ENCODE data around the gene SPDEF.

SPDEF gene

DNA sequence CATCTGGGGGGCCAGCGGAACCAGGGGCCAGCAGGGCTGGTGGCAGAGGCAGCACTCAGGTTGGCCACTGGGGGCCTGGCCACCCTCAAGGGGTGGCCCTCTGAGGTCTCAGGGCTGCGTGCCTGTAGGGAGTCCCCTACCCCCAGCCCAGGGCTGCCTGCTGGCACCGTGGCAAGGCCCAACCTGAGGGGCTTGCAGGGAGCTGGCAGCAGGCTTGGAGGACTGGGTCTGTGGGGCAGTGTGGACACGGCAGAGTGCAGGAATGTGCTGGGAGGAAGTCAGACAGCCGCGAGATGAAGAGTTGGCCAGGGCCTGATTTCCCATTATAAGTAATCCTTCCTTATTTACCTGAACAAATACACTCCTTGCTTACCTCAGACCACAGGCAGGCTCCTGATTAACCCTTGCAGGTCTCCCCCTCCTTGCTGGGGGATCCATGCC is at the start of gene SPDEF:
SPDEF (minus strand) TSS at position 299 of the 441 bp plus-strand sequence. CDS start 11,874 bp downstream, outside the sequence.
- no peak for DNase-seq

DNA sequence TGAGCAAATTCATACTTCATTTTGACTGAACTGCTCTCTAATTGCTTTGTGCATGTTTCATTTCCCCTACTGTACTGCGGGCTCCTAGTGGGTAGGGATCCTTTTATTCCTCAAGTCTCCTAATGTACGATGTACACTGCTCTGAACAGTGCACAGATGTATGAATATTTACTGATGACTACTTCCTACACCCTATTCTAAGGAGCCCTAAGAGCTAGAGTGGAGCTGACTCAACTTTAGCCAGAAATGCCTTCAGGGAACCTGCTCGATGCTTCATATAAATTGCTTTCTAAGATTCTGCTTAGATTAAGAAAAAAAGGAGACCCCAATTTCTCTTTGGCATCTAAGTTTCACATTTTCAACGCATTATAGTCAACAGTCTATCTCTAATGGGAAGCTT is 47.6 kb upstream of the SPDEF start:
- DNase-seq = no peak

DNA sequence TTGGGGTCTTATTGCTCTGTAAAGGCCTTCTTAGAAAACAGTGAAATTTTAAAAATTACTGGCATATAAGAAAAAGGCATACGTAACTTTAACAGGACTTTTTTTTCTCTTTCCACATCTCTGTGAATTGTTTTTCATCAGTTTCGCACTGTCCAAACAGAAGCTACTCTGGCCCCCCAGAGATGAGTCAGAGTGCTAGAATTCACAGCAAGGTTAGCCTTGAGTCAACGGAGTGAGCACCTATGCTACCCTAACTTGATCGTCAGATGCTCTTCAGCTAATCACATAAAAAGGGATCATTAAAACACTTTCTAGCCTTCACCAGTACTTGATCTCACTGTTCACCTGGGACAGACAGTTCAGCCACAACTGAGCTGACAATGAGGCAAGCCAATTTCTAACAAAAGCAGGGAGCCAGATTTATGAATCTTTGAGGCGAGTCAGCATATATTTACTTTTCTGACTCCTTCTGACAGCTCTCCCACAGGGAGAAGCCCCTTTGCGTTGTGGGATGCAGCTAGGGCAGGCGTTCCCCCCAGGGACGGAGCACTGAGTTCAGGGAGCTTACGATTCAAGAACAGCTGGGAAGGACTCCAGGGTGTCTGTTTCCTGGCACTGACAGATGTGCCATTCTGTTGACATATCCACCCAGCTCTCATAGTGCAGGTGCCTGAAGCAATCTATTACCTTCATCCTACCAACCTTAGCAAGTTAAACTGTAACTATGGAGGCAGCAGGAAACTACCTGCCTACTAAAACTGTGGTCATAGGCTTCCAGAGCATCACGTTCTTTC is 46.4 kb upstream of the SPDEF start:
- DNase-seq = no peak

DNA sequence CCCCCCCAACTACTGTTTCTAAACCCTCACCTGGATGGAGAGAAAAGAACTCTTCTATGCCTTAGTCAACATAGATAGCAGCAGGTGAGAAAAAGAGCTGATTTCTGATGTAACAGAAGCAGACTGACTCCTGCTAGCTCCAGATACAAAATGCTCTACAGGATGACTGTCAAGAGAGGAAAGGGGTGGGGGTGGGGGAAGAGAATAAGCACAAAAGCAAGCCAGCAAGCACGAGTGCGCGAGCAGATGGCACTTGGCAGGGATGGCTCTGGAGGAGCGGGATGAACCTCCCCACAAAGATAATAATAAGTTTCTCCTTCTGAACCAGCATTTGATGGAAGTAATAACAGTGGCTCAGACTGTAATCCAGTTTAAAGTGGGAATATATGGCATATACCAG is 45.6 kb upstream of the SPDEF start:
- no peak for DNase-seq

DNA sequence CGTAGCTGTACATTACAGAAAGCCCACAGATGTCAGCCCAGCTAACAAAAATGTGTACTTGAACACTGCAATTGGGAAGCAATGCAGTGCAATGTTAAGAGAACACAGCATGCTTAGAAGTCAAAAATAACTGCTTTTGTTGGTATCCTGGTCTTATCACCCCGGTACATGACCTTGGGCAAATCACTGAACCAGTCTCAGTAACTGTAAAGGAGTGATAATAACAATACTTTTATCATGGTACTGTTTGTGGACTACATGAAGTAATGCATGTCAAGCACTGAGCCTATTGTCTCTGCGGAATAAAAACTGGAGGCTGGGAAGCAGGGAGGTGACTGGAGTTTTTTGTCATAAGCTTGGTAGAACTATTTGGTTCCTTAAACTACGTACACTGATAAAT is 44.7 kb upstream of the SPDEF start:
- no peak for DNase-seq

DNA sequence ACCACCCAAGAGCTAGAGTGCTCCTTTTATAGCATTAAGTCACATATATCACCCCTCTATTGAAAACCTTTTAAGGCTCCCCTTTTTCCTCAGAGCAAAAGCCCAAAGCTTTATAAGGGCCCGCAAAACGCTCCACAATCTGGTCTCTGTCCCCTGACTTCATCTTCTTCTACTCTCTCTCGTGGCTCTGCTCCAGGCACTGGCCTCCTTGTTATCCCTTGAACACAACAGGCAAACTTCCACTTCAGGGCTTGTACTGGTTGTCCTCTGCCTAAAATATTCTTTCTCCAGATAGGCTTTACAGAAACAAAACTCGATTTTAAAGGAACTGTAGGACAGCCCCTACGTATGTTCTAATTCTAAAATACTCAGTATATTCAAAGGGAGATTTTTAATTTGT is 44.0 kb upstream of the SPDEF start:
- no peak for DNase-seq

DNA sequence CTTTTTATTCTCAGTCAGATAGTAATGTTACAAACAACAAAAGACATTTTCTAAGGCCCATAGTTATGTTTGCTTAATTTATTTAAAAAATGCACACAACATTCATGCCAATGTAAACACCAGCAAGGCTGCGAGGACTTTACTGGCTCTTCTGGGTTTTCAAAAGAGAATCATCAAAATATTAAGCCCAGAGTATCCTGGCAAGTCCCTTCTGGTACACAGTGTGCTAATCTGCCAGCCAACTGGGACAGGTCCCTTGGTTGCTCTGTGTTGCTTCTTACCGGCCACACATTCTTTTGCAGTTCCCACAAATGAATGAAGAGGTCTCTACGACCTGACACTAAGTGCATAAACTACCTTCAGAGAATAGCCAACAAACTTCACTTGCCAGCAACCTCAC is 42.6 kb upstream of the SPDEF start:
- DNase-seq = no peak

DNA sequence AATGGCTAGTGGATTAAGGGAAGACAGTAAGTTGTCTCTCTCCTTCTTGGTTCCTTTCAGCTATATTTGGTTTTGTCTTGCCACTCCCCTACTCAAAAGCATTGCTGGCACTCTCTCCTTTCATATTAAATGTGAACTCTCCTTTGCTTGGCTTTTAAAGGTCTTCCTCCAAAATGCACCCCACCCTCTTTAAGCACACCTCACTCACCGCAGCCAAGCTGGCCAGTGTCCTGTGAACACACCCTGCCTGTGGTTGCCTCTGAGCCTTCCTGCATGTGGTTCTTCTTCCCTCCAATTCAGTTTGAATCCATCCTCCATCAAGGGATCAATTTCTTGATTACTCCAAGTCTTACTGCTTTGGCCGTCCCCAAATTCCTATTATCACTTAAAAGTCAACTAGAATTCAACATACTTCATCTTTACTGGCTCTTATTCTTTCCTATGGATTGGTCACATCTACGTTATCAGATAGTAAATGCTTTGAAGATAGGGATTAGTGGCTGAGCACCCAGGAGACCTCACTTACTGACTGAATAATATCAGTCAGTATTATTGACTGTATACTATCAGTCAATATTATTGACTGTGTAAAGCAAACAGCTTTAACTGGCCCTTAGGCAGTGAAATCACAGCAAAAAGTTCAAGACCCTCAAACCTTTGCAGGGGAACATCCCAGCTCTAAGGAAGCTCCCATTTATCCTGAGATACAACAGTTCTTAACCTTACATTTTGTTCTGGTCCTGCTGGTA is 41.6 kb upstream of the SPDEF start:
- DNase-seq = no peak

DNA sequence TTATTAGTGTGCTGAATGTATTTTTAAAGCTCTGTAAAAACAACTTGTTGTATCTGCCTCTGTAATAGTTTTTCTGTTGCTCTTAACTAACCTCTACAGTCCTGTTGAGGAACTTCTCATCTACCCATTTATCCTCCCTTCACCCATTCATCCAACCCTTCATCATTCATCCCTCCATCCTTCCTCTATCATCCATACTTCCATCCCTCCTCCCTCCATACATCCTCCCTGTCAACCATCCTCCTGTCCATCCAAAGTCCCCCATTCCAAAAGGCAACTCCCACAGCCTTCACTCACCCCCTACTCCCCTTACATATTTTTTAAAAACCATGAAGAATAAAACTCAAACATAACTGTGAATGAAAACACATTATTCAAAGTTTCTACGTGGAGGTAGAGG is 40.7 kb upstream of the SPDEF start:
- DNase-seq = no peak

DNA sequence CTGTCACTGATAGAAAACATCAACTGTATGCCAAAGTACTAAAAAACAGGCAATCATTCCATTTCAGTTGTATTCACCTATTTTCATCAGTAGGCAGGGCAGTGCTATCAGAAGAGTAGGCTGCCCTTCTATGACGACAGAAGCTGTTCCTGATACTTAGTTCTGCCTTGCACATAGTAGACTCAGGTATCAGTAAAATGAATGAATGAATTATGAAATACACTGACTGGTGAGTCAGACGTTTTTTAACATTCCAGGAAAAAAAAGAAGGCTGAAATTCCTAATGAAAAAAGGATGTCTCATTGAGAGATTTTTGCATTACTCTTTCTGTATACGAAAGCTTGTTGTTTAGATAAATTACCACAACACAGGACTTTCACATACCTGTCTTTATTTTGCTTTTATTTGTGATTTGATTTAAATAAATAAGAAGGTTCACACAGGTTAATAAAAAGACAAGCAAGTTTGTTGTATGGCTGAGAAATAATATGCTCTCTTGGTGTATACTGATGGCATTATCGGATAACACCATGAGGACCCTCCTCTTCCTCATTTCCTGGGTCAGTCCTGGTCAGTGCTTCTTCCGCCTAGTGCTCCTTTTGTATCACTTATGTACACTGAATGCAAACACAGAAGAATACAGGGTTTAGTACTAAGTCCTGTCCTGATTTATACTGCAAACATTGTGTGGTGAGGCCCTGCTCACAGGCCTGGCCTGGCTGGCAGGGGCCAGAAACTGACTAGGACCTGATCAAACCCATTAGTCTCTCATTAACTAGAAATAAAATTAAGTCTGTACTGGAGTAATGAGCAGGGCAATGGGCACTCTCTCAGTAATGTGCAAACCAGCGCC is 39.4 kb upstream of the SPDEF start:
- DNase-seq = no peak

DNA sequence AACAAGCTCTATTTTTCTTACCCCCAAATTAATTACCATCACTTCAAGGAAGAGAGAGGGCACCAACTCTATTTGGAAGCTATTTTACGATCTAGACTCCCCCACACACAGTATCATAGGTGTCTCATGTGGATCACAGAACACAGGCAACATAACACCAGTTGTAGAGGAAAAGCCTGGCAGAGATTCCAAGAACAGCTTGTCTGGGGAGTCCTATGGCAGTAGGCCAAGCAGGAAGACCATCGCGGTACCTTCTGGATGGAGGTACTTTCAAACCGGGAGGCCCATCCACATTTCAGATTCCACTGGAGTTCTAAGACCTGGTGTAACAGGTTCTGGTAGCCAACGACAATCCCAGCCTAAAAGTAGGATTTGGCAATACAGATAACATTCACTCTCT is 37.6 kb upstream of the SPDEF start:
- DNase-seq = no peak

DNA sequence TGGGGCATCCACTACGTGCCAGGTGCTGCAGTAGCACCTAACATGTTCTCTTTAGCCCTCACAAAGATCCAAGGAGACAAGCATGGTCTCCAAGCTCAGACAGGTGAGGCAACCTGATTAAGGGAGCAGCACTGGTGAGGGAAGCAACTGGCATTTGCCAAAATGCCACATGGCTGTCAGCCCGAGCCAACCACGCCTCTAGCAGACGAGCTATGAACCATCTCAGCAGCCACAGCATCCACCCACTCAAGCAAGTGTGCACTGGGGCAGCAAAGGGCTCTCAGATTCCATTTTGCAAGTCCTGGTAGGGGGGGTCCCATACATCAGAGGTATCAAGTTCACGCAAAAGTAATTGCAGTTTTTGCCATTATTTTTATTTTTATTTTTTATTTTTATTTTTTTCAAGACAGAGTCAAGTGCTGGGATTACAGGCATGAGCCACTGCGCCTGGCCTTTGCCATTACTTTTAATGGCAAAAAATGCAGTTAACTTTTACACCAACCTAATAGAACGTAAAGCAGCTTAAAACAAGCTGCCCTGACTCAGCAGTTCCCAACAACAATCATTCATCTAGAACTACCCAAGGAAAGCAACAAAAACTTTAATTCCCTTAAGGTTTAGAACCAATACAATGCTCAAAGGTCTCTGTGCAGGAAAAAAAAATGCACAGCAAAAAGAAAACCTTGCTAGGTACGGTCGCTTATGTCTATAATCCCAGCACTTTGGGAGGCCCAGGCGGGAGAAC is 36.3 kb upstream of the SPDEF start:
- DNase-seq = no peak

DNA sequence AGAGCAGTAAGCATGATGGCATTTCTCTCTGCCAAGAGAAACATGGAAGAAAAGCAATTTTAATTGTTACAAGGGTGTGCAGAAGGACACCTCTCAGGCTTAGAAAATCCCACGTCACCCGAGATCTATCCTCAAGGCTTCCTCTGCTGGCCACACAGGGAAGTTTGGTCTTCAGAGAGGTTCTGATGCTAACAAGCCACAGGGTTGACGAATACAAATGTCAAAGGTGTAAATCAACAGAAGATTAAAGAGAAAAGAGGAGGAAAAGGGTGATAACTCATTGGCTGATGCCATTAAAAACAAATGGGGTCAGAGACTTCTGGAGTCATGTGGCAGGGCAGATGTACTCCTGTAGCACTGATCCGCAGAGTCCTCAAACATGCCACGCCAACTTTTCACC is 33.6 kb upstream of the SPDEF start:
- DNase-seq = no peak

DNA sequence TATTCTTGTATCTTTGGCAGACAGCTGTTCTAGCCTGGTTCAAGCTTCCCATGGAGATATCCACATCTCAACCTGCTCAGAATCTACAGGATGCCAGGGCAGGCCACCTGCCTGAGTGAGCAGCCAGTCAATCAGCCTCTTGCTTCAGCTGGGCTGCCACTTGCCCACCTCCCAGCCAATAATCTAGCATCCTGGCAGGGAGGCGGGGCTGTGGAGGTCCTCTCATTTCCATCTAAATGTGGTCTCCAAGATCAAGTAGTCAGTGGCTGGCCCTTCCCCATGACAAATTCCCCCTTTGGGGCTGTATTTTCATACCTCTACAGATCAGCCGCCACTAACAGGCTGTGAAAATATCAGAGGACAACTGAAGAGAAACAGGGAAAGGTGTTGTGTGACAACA is 33.0 kb upstream of the SPDEF start:
- DNase-seq = no peak

DNA sequence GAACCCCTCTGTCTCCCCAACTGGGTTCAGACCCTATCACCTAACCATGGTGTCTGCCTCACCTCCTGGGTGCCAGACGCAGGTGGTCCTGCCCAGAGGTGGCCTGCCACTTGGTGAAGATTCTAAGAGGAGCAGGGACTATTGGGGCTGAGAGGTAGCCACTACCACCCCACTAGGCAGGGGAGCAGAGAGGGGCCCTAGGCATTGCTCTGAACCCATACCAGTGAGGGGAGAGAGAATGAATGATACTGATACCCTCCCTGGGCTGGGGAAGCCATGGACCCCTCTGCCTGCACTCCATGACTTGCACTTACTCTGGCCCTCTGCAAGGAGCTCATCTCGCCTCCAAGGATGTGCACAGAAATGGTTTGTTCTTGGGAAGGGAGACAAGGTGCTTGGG is 31.7 kb upstream of the SPDEF start:
- no peak for DNase-seq

DNA sequence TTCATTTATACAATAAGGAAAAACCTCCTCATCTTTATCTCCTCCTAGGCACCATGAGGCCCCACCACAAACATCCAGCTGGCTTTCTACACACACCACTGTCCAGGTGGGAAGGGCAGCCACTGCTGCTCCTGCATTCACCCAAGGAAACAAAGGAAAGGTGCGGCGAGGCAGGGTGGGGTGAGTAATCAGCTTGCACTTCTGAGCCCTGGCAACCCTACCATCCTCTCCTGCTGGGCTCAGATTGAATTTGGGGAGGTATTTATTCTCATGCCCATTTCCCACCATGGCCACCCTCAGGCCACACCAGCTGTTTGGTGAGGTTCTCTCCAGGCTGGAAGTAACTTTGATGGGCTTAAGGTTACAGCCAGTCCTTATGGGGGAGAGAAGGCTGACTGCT is 31.2 kb upstream of the SPDEF start:
- no peak for DNase-seq

DNA sequence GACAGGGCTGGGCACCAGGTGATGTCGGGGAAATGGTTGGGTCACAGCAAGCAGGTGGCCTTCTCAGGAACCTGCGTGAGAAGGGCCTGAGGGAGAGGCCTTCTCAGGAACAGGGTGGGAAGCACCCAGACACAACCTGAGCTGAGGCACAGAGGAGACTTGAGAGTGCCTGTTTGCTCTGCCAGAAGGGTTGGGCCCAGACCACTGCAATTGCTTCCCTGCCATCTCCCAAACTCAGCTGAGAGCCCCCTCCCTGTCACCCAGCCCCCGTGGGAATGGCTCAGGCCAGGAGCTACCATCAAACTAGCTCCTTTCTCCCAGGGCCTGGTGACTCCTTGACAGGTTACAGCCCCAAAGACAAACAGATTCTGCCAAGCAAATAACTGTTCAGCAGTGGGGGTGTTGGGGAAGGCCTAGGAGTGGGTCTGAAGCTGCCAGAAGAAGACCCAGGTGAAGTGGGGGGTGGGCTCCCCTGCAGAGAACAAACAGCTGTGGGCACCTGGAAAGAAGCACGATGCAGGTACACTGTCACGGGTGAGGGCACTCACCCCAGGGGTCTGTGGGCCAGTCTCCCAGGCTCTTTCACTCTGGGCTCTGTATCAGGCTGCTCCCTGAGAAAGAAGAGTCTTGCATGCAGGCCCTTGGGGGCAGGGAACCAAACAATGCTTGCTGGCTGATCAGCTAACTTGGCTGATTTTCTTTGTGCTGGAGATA is 30.4 kb upstream of the SPDEF start:
- DNase-seq = no peak

DNA sequence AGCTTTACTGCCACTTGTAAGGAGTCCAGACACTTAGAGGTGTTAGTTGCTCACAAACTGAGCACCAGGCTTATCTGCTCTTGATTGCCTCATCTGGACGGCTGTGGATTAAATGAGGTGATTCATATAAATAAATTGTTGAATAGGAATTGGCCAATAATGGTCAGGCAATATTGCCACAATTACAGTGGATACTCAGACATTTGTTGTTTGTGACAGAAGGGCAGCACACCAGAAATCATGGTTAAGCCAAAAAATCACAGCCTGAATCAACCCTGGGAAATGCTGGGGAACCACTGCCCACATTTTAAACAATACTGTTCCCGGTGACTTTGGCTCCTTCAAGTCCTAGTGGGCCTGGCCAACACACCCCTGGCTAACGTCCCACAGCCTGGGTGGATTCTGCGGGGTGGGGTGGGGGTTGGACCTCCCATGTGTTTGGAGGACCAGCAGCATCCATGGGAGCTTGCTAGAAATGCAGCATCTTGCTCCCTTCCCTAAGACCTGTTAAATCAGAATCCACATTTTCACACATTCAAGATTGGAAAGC is 29.5 kb upstream of the SPDEF start:
- no peak for DNase-seq

DNA sequence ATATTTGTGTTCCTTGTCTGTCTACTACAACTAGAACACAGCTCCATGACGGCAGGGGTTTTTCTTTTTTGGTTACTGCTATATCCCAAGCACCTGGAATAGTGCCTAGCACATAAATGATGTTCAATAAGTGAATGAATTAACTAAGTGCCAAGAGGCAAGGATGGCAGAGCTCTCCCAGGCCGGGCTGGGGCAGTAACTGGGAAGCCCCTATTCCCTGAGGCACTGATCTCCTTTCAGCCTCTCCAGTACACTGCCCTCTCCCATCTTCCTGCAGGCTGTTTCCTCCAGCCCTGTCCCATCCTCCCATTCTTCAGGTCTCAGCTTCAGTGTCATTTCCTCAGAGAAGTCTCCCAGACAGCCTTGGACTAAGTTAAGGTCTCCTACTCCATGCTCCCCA is 29.0 kb upstream of the SPDEF start:
- DNase-seq = no peak

DNA sequence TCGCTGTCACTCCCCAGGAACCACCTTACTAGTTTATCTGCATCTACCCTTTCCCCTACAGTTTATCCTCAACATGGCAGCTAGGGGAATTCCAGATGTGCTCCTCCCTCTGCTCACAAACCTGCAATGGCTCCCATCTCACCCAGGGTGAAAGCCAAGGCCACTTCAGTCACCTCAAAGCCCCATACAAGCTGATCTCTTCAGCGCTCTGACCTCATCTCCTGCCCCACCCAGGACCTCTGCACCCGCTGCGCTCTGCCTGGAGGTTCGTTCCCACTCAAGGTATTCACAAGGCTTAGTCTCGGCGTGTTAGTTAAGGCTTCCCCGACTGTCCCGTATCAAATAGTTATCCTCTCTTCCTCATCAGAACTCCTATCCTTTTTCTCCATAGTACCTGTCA is 28.6 kb upstream of the SPDEF start:
- no peak for DNase-seq

DNA sequence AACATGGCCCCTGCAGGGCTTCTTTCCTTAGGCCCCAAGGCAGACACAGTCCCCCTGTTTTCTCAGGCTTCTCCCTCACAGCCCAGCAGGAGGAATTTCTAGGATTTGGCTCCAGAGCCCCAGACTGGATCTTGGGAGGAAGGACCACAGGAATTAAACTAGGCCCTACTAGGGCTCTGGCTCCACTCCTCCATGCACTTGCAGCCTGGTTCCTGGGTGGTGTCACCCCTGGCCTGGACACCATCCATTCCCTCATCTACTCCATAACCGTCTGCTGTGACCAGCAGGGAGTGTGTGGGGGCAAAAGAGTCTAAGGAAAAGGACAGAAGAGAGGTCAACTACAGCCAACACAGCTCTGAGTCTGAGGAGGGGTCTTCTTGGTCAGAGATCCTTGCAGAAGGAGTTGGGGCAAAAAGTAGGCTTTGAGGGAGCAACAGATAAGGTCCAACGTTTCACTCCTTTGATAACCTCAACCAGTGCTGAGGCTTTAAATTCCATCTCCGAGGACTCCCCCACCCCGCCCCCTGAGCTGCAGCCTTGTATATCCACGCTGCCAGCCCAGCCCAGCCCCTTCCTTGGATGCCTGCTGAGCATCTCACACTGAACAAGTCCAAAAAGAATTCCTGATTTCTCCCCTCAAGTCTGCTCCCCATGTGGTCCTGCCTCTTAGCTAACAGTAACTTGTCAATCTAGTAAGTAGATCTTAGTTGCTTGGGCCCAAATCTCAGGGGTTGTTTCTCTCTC is 27.9 kb upstream of the SPDEF start:
- DNase-seq = no peak

Data from amniotic stem cell (primary cell).